ENCODE data around the gene CNTNAP5. TPM values are rescaled to one million over a fixed set of nuclear protein-coding genes. Genes with fewer than 3 reads are reported as not detected.
"Not testable (repeated sequence)": the region's sequence is repeated elsewhere in the genome, so short reads cannot be mapped to it uniquely, and the experiment has no call there.

Gene CNTNAP5
- total RNA-seq, 2 experiments from 2014 or later: not detected

DNA sequence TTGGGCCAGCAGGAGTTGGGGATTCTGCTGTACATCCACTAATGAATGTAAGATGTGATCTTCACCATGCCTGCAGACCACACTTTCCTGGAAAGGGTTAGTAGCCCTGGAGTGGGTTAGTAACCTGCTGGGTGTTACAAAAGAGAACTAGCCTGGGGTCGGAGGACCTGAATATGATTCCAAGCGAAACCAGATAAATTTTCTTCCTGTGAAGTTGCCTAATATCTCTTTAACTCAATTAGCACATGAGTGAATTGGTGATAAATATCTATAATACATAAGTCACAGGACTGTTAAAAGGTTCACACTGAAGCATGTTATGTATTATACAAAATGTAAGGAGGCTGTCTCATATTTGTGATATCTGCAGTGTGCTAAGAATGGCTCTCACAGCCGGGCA lies 291.0 kb downstream of the CNTNAP5 start:
- ChIA-PET POLR2A (no interaction called here), CTCF (no interaction called here)

DNA sequence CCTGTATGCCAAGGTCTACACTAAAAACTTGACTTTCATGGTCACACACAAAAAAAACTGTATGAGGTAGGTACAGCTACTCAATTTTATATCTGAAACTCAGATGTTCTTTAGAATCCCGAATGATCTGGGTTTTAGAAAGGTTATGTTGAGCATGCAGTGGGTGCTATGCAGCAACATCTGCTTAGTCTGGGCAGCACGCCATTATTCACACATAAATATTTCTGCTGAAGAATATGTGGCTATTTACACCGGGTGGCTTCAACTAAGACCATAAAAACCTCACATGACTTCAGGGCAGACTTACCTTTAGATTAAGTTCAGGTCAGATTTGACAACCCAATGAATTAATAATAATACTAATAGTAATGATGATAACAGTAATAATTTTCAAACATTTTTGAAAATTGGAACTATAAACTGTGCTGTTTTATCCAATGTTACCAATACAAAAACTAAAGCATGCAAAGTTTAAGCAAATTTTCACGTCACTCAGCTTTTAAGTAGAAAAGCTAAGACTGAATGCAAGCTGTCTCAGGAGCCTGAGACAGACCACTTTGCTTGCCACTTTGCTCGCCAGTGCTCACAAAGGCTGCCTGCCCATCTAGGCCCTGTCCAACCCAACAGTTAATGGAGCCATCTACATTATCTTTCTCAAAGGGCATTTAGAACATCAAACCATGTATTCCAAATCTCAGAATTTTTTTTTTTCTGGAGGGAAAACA lies 292.0 kb downstream of the CNTNAP5 start:
- POLR2A ChIA-PET: no interaction called here
- CTCF ChIA-PET: no interaction called here

DNA sequence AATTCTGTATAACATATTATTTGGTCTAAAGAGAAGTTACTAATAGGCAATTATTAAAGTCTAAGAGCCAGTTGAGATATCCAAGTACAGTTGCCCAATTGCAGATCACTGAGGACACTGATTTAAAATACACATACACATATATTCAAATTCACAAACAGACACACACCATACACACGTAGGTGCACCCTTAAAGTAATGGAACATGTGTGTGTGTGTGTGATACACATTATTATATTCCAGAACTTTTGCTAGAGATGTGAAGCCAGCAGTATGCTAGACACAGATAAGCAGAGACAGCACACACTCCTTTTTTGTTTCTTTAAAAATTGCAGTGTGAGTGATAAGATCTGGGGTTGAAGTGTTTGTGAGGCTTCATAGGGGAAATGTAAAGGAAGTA lies 292.5 kb downstream of the CNTNAP5 start:
- CTCF ChIA-PET: no interaction called here

DNA sequence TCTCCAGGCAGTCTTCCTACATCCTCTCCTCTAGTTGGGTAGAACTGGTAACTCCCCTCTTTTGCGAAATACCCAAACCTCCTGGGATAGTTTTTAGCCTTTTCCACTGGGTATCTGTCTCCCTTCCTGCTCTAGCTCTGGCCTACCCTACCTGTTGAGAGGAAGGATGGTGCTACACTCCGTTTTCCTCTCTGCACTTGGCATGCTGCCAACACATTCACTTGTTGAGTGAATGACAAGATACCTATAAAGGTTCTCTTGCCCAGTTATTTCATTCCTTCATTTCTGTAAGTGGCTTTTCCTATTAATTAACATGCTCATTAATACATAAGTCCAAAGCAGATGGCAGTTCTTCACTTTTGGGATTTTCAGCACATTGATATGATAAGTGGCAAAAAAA lies 293.8 kb downstream of the CNTNAP5 start:
- ChIA-PET CTCF (no interaction called here), POLR2A (no interaction called here)

More for the DNA sequence above, 292.5 kb downstream of the CNTNAP5 start:
- POLR2A ChIA-PET: no interaction called here

DNA sequence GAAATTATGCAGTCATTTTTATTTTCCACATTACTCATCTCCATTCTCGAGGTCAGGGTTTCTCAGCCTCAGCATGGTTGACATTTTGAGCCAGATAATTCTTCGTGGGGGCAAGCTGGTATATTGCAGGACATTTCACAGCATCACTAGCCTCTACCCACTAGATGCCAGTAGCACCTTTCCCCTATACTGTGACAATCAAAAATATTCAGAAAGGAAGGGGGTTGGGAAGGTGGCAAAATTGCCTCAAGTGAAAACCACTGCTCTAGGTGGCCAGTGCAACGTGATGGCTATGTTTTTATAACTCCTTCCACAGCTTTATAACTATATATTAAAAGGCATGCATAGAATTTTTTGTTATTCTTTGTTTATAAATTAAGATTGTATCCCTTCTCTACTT lies 294.5 kb downstream of the CNTNAP5 start:
- POLR2A ChIA-PET: no interaction called here
- CTCF ChIA-PET: no interaction called here

DNA sequence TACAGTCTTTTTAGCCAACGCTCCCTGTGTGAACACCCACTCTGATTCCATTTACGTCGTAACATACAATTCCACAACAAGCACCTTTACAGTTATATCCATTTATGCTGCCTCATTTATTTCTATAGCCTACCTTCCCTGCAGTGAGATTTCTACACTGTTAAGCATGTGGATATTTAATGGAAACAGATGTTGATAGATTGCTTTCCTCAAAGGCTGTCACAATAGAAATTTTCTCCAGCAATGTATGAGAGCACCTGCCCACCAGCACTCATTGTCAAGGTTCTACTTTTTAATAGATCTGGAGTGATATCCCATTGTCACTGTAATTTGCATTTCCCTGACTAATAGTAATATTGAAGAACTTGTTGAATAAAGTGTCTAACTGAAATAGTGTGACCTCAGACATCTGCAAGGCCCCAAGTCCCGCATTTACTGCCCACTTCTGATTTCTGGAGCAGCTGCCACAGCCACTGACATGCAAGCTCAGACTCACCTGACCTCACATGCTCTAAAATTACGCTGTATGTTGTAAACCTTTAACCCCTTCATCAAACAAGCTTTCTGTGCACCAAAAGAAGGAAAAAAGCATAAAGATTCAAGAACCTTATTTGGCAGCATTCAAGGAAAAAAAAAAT lies 295.1 kb downstream of the CNTNAP5 start:
- CTCF ChIA-PET: no interaction called here
- POLR2A ChIA-PET: no interaction called here

DNA sequence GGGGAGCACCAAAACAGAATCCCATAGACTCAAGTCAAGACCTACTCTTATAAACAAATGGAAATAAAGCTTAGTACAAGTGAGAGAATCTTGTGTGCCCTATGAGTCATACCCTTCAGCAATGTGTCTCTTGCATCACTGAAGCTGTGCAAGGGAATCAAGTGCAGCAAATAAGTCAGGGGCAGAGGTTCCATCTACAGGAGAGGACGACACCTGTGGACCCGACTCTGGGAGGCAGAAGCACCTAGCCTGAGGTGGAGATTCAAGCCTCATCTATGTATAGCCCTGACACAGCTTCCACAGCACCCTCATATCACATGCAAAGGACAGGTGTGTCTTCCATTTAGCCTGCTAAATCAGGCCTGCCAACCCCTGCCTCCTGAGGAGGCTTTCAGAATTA lies 298.2 kb downstream of the CNTNAP5 start:
- ChIA-PET POLR2A (no interaction called here), CTCF (no interaction called here)

DNA sequence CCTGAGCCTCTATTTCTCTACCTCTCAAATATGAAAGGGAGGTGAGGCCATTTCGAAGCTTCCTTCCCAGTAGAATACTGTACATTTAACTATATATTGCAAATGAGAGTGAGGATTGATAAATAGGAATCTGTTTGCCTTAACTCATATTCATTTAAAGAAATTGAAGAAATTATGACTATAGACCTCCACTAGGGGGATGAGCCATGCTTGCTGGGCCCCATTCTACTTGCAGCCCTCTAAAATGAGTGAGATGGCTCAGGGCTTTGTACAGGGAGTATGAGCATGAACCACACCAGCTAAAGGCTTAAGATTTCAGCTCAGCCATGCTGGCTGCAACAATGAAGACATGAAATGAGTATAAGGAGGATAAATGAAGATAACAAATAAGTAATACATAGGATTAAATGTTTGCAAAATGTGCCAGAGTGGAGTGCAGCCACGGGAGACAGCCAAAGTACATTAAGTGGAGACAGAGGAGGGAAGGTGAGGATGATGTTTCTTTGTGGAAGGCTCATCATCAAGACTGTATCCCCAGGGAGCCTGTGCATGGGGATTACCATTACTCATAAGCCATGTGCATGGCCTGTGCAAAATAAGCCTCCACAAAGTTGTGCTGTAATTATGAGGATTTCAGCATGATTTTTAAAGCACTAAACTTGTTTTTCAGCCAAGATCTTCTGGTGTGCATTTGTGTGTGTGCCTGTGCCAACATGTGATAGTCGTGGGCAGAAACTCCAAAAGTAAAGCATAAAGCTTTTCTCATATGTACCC lies 300.8 kb downstream of the CNTNAP5 start:
- CTCF ChIA-PET: no interaction called here
- POLR2A ChIA-PET: no interaction called here

DNA sequence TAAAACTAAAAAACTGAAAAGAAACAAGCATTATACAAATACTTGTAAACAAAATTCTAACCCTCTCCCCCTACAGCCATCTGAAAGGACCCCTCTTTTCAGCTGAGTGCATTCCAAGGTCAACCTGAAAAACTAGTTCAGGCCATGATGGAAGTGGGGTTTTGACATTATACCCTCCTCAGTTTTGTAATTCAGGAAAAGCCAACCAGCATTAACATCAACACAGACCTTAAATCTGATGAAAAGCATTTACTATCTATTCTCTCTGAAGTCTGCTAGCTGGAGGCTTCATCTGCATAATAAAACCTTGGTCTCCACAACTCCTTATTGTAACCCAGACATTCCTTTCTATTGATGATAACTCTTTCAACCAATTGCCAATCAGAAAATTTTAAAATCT lies 302.2 kb downstream of the CNTNAP5 start:
- POLR2A ChIA-PET: no interaction called here

DNA sequence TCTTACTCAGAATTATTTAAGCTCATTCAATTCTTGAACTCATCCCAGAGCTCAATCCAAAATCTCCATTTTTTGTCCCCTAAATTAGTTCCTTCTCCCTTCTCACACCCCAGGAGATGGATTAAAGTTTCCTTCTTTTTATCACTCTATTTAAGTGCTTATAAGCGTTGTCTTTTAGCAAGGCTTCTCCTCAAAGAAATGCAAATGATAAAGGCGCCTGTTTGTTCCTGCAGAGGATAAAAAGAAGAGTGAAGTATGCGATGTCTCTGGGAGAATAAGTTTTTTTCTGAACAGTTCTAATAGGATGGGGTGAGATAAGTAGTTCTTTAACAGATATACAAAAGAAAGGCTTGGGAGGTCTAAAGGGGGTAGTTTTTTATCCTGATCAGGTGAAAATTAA lies 303.3 kb downstream of the CNTNAP5 start:
- CTCF ChIA-PET: no interaction called here
- POLR2A ChIA-PET: no interaction called here

More for the DNA sequence above, 302.2 kb downstream of the CNTNAP5 start:
- CTCF ChIA-PET: no interaction called here

DNA sequence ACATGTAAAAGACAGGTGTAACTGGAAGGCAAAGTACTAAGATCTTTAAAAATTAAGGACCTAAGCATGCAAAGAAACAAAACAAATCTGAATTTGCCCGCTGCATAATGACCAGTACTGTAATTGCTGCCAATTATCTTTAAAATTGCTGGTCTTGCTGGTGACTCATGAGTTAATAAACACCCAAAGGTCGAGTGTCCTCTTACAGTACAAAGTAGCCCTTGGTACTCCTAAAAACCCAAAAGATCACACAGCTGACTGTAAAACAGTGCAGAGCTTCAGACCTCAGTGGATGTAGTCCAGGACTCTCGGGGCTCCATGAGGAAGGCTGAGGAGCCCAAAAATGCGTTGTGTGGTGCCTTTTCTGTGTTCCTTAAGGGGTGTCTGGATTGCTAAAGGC lies 308.7 kb downstream of the CNTNAP5 start:
- POLR2A ChIA-PET: no interaction called here
- CTCF ChIA-PET: no interaction called here

DNA sequence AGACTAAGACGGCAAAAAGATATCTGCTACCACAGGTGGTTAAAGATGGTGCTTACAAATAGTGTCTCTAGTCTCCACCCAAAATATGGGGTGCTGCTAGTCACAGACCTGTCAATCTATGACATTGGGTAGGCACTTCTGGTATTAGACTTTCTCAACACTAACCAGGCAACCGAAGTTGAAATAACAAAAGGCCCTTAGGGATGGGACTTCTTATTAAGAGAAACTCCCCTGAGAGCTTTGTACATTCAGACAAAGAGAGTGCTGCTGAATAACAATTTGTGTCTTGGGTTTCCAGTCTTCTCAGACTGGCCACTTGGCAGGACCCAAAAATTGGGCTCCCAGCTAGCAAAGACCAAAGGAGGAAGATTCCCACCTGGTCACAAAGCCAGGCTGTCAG lies 310.0 kb downstream of the CNTNAP5 start:
- CTCF ChIA-PET: no interaction called here
- POLR2A ChIA-PET: no interaction called here

DNA sequence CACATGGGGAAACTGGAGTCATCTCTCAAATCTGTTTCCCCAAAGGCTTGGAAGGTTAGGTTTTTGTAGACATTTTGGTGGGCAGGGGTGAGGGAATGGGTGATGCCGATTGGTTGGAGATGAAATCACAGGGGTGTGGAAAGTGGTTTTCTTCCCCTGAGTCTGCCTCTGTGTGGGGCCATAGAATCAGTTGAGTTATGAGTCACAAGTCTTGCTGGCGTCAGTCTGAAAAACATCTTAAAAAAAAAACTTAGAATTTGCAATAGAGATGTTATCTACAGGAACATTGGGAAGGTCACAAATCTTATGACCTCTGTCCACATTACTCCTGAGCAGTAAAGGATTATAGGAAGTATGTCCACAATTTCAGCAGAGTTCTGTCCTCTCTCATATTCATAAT lies 314.6 kb downstream of the CNTNAP5 start:
- CTCF ChIA-PET: no interaction called here
- POLR2A ChIA-PET: no interaction called here

DNA sequence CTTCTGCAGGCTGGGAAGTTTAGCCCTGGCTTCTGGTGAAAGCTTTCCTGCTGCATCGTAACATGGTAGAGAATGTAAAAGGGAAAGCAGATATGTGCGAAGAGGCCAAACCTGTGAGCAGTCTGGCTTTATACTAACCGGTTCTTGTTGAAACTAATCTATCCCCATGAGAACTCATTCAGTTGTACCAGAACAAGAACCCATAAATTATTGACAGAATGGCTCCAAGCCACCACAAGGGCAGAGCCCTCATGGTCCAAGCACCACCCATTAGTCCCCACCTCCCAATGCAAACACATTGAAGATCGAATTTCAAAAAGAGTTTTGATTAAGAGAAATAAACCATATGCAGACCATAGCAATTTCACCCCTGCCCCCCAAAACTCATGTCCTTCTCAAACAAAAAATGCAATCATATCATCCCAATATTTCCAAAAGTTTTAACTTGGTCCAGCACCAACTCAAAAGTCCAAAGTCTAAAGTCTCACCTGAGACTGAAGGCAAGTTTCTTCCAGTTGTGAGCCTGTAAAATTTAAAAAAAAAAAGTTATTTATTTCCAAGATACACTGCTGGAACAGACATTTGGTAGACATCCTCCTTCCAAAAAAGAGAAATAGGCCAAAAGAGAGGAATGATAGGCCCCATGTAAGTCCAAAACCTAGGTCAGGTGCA lies 318.9 kb downstream of the CNTNAP5 start:
- POLR2A ChIA-PET: no interaction called here
- CTCF ChIA-PET: no interaction called here

DNA sequence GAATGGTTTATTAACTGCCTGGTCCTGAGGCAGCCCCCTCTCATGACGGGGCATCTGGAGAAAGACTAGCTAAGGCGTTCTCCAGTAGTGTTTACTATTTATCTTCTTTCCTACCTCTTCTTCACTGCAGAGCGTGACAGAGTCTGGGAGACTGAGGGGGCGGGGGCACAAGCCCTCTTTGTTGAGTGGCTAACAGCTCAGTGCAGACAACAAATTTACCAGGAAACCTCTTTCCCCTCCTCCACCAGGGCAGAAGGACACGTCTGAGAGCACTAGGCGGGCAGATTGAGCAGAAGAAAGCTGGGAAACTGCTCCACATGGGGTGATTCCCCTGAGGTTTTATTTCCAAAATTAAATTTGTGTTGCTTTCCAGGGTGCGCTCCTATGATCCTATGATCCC lies 322.1 kb downstream of the CNTNAP5 start:
- POLR2A ChIA-PET: no interaction called here

DNA sequence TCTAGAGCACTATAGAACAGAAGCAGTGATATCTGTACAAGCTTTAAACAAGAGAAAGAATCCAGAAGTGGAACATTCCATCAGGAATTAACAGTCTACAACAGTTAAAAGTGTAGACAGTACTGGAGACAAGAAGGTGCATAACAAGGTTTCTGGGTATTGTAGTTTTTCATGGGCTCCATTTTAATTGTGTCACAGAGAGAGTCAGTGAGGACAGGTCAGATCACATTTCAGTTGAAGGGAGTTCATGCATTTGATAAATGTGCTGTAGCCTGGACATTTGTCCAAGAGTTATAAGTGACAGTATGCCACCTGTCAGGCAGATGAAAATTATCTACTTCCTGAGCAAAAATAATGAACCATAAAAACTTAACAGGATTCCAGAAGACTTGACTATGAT lies 328.6 kb downstream of the CNTNAP5 start:
- CTCF ChIA-PET: no interaction called here
- POLR2A ChIA-PET: no interaction called here

More for the DNA sequence above, 322.1 kb downstream of the CNTNAP5 start:
- CTCF ChIA-PET: no interaction called here

DNA sequence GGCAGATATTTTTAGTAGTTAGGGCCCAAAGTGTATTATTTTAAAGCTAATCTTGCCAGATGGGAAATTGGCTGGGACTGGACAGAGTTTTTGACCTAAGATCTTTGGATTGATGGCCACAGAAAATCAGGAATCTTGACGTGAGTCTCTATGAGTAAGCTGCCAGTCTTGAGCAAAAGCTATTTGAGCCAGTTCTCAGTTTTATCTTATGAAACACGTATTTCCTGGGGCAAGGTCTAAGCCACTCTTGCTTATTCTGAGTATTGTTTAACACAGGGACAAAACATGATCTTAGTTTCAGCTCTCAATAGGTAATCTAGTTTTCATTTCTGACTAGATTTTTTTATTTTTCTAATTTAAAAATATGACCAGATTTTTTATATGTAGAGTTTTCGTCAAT lies 329.4 kb downstream of the CNTNAP5 start:
- POLR2A ChIA-PET: no interaction called here
- CTCF ChIA-PET: no interaction called here

DNA sequence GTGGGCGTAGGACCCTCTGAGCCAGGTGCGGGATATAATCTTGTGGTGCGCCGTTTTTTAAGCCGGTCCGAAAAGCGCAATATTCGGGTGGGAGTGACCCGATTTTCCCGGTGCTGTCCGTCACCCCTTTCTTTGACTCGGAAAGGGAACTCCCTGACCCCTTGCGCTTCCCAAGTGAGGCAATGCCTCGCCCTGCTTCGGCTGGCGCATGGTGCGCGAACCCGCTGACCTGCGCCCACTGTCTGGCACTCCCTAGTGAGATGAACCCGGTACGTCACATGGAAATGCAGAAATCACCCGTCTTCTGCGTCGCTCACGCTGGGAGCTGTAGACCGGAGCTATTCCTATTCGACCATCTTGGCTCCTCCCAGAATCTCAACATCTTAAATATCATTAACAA lies 336.9 kb downstream of the CNTNAP5 start:
- POLR2A ChIA-PET, CTCF ChIA-PET: not testable (repeated sequence)

DNA sequence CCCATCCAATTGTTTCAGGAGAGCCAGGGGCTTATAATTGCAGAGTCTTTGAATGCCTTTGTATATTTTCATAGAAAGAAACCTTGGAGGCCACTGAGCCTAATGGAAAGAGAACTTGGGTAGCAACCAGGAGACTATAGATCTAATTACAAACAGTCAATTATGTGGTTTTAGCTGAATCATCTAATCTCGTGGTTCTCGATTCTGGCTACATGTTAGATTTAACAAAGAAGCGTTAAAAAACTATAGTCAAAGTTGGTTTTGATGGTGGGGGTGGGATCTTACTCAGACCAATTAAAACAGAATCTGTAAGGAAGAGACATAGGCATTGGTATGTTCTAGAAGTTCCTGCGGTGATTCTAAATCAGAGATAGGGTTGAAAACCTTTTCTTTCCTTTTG lies 344.1 kb downstream of the CNTNAP5 start:
- ChIA-PET POLR2A (no interaction called here), CTCF (no interaction called here)

DNA sequence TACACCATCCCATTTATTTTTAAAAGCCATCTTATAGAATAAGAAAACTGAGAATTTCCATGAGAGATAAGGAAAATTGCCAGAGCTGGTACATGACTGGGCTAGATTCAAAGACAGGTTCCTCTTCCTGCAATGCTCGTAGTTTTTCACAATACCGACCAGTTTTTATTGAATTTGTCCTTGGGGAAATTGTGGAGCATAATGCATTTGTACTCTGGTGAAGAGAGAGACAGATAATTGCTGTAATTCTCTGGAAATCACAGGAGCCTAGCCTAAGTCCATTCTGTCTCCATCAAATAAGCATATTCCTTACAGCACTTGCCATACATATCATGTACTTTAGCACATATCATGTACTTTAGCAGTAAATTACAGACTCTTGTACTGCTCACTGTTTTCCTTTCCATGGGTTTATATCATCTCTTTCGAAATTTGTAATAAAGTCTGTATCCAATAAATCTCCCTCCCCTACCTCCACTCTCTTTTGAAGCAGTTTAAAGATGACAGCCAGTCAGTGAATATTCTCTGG lies 355.2 kb downstream of the CNTNAP5 start:
- POLR2A ChIA-PET: no interaction called here

More for the DNA sequence above, 355.2 kb downstream of the CNTNAP5 start:
- CTCF ChIA-PET: no interaction called here
